Mucosa of stomach (tissue), 1 donor: Measurements from ENCODE around the gene PSPC1.
"Not testable (repeated sequence)": the region's sequence is repeated elsewhere in the genome, so short reads cannot be mapped to it uniquely, and the experiment has no call there.

Experiments used
- H3K27me3 ChIP-seq: one replicate; pipeline ENCODE4 v1.7.0; 2013; ENCODE audit warnings: mild to moderate bottlenecking, low read length; ENCODE audit not compliant: control insufficient read depth, insufficient read depth
- H3K36me3 ChIP-seq: one replicate; pipeline ENCODE4 v1.7.0; 2013; ENCODE audit warnings: low read length; ENCODE audit not compliant: control insufficient read depth, insufficient read depth
- H3K4me1 ChIP-seq: one replicate; pipeline ENCODE4 v1.7.0; 2013; ENCODE audit warnings: mild to moderate bottlenecking, low read length; ENCODE audit not compliant: control insufficient read depth, insufficient read depth
- H3K4me3 ChIP-seq: one replicate; pipeline ENCODE4 v1.7.0; 2013; ENCODE audit warnings: low read length
- H3K9ac ChIP-seq: one replicate; pipeline ENCODE4 v1.7.0; 2013; ENCODE audit warnings: mild to moderate bottlenecking, low read length, moderate library complexity
- H3K9me3 ChIP-seq: one replicate; pipeline ENCODE4 v1.7.0; 2013; ENCODE audit warnings: mild to moderate bottlenecking, low read length, moderate library complexity; ENCODE audit not compliant: control insufficient read depth
- donor health status: Pancreatic carcinoma.

The PSPC1 gene

GRCh38 chr13:19737844-19738557, 44.7 kb downstream of the PSPC1 start:
- H3K36me3 ChIP-seq = no peaks in the 10 kb centered on the region
- no peaks in the 10 kb centered on the region for H3K9me3 ChIP-seq
- H3K4me1 ChIP-seq = no peaks in the 10 kb centered on the region
- H3K27me3 ChIP-seq = no peaks in the 10 kb centered on the region
- no peak overlapping the region for H3K4me3 ChIP-seq
- H3K9ac ChIP-seq = no peak overlapping the region

GRCh38 chr13:19726611-19727010, 56.1 kb downstream of the PSPC1 start:
- no peak overlapping the region for H3K4me3 ChIP-seq
- H3K9ac ChIP-seq = no peak overlapping the region
- H3K36me3 ChIP-seq = no peaks in the 10 kb centered on the region

GRCh38 chr13:19725320-19725719, 57.4 kb downstream of the PSPC1 start:
- no peak overlapping the region for H3K9ac ChIP-seq
- no peaks in the 10 kb centered on the region for H3K9me3 ChIP-seq
- no peak overlapping the region for H3K4me3 ChIP-seq
- H3K27me3 ChIP-seq = no peaks in the 10 kb centered on the region
- H3K4me1 ChIP-seq = no peaks in the 10 kb centered on the region
- no peaks in the 10 kb centered on the region for H3K36me3 ChIP-seq

More at GRCh38 chr13:19726611-19727010, 56.1 kb downstream of the PSPC1 start:
- H3K9me3 ChIP-seq = no peaks in the 10 kb centered on the region
- no peaks in the 10 kb centered on the region for H3K4me1 ChIP-seq
- no peaks in the 10 kb centered on the region for H3K27me3 ChIP-seq

GRCh38 chr13:19720039-19720438, 62.7 kb downstream of the PSPC1 start:
- Histone ChIP-seq H3K36me3 (no peaks in the 10 kb centered on the region), H3K4me3 (no peak overlapping the region), H3K27me3 (no peaks in the 10 kb centered on the region), H3K9me3 (no peaks in the 10 kb centered on the region), H3K9ac (no peak overlapping the region), H3K4me1 (no peaks in the 10 kb centered on the region)

- Histone ChIP-seq H3K4me1 (no peaks in the 10 kb centered on the region), H3K4me3 (no peak overlapping the region), H3K9ac (no peak overlapping the region), H3K36me3 (no peaks in the 10 kb centered on the region), H3K9me3 (no peaks in the 10 kb centered on the region), H3K27me3 (no peaks in the 10 kb centered on the region)
Observed at GRCh38 chr13:19713186-19713965, 69.4 kb downstream of the PSPC1 start.

GRCh38 chr13:19709782-19710181, 73.0 kb downstream of the PSPC1 start:
- not testable (repeated sequence) for H3K4me3 ChIP-seq, H3K9me3 ChIP-seq, H3K27me3 ChIP-seq, H3K36me3 ChIP-seq, H3K4me1 ChIP-seq, H3K9ac ChIP-seq

- not testable (repeated sequence) for H3K27me3 ChIP-seq, H3K4me3 ChIP-seq, H3K9me3 ChIP-seq, H3K9ac ChIP-seq, H3K36me3 ChIP-seq, H3K4me1 ChIP-seq
Observed at GRCh38 chr13:19709039-19709438, 73.7 kb downstream of the PSPC1 start.

GRCh38 chr13:19704256-19704655, 78.5 kb downstream of the PSPC1 start:
- H3K36me3 ChIP-seq, H3K9ac ChIP-seq, H3K9me3 ChIP-seq, H3K27me3 ChIP-seq, H3K4me1 ChIP-seq, H3K4me3 ChIP-seq: not testable (repeated sequence)

- not testable (repeated sequence) for H3K4me1 ChIP-seq, H3K9ac ChIP-seq, H3K4me3 ChIP-seq, H3K27me3 ChIP-seq, H3K36me3 ChIP-seq, H3K9me3 ChIP-seq
Observed at GRCh38 chr13:19701619-19702018, 81.1 kb downstream of the PSPC1 start.

GRCh38 chr13:19700963-19701362, 81.8 kb downstream of the PSPC1 start:
- not testable (repeated sequence) for H3K27me3 ChIP-seq, H3K9ac ChIP-seq, H3K9me3 ChIP-seq, H3K36me3 ChIP-seq, H3K4me1 ChIP-seq, H3K4me3 ChIP-seq

GRCh38 chr13:19695829-19696228, 86.9 kb downstream of the PSPC1 start:
- Histone ChIP-seq H3K9me3 (no peaks in the 10 kb centered on the region), H3K4me3 (no peak overlapping the region)

GRCh38 chr13:19695428-19695827, 87.3 kb downstream of the PSPC1 start:
- H3K27me3 ChIP-seq = no peaks in the 10 kb centered on the region
- H3K36me3 ChIP-seq = no peaks in the 10 kb centered on the region
- no peaks in the 10 kb centered on the region for H3K4me1 ChIP-seq
- H3K9ac ChIP-seq = no peak overlapping the region
- no peaks in the 10 kb centered on the region for H3K9me3 ChIP-seq
- H3K4me3 ChIP-seq = no peak overlapping the region

More at GRCh38 chr13:19695829-19696228, 86.9 kb downstream of the PSPC1 start:
- no peaks in the 10 kb centered on the region for H3K4me1 ChIP-seq
- no peaks in the 10 kb centered on the region for H3K27me3 ChIP-seq
- H3K36me3 ChIP-seq = no peaks in the 10 kb centered on the region
- H3K9ac ChIP-seq = no peak overlapping the region
